ENCODE data around the gene NOL9. TPM values are rescaled to one million over a fixed set of nuclear protein-coding genes. Genes with fewer than 3 reads are reported as not detected.

The NOL9 gene
- total RNA-seq, 2 donors from 2014 or later = 15.4 to 15.6 TPM

- Histone ChIP-seq H3K27me3 (no peaks in the 10 kb centered on the region), H3K27ac (no peak overlapping the region), H3K4me1 (no peaks in the 10 kb centered on the region), H3K9me3 (no peaks in the 10 kb centered on the region), H3K4me3 (no peak overlapping the region), H3K36me3 (peaks cover 78% of the 10 kb centered on the region)
- TF ChIP-seq, protein P1, sequence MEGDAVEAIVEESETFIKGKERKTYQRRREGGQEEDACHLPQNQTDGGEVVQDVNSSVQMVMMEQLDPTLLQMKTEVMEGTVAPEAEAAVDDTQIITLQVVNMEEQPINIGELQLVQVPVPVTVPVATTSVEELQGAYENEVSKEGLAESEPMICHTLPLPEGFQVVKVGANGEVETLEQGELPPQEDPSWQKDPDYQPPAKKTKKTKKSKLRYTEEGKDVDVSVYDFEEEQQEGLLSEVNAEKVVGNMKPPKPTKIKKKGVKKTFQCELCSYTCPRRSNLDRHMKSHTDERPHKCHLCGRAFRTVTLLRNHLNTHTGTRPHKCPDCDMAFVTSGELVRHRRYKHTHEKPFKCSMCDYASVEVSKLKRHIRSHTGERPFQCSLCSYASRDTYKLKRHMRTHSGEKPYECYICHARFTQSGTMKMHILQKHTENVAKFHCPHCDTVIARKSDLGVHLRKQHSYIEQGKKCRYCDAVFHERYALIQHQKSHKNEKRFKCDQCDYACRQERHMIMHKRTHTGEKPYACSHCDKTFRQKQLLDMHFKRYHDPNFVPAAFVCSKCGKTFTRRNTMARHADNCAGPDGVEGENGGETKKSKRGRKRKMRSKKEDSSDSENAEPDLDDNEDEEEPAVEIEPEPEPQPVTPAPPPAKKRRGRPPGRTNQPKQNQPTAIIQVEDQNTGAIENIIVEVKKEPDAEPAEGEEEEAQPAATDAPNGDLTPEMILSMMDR (IDR thresholded peaks at IDR 0.05) = no peak
- no peak for DNase-seq (ENCODE audit: low spot score)
Observed at GRCh38 chr1:6530504-6531160, 23.7 kb downstream of the NOL9 start.

DNA sequence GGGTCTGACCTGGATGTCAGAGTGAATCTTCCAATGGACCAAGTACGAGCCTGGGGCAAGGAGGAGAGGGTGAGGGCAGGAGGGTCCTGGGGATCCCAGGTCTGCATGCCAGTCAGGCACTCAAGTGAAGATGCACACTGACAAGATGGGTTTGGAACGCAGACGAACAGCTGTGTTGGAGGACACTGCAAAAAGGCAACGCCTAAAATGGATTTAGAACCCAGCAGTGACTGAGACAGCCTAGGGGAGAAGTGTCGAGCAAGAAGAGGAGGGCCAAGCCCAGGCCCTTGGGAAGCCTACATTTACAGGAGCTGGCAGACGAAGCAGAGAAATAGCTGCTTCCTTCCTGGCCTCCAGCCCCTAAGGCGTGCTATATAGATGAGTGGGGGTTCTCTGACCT, 25.8 kb downstream of the NOL9 start:
- Histone ChIP-seq H3K27me3 (no peaks in the 10 kb centered on the region), H3K9me3 (no peaks in the 10 kb centered on the region), H3K4me1 (no peaks in the 10 kb centered on the region), H3K27ac (no peak overlapping the region), H3K4me3 (no peak overlapping the region), H3K36me3 (peaks cover 73% of the 10 kb centered on the region)
- DNase-seq (ENCODE audit: low spot score) = no peak
- TF ChIP-seq, protein P1 (IDR thresholded peaks at IDR 0.05) = no peak

GRCh38 chr1:6526316-6526715, 28.0 kb downstream of the NOL9 start:
- TF ChIP-seq, protein P1 (IDR thresholded peaks at IDR 0.05) = no peak
- no peak for DNase-seq (ENCODE audit: low spot score)
- H3K27ac ChIP-seq = no peak overlapping the region
- H3K4me1 ChIP-seq = no peaks in the 10 kb centered on the region
- H3K4me3 ChIP-seq = no peak overlapping the region
- peaks cover 52% of the 10 kb centered on the region for H3K36me3 ChIP-seq
- H3K27me3 ChIP-seq = no peaks in the 10 kb centered on the region
- H3K9me3 ChIP-seq = no peaks in the 10 kb centered on the region

- DNase-seq (ENCODE audit: low spot score) = no peak
- TF ChIP-seq, protein P1 (IDR thresholded peaks at IDR 0.05) = peak; percentile 13 to 59
- H3K9me3 ChIP-seq = no peaks in the 10 kb centered on the region
- H3K4me3 ChIP-seq = no peak overlapping the region
- H3K36me3 ChIP-seq = peaks cover 28% of the 10 kb centered on the region
- H3K27ac ChIP-seq = no peak overlapping the region
- no peaks in the 10 kb centered on the region for H3K27me3 ChIP-seq
- H3K4me1 ChIP-seq = peaks cover 0 to 14% of the 10 kb centered on the region in 2 donors
Observed at GRCh38 chr1:6523566-6523965, 30.7 kb downstream of the NOL9 start.

- no peak for DNase-seq (ENCODE audit: low spot score)
- Histone ChIP-seq H3K4me1 (peaks cover 0 to 14% of the 10 kb centered on the region in 2 donors), H3K27me3 (no peaks in the 10 kb centered on the region), H3K27ac (no peak overlapping the region), H3K9me3 (no peaks in the 10 kb centered on the region), H3K36me3 (peaks cover 16% of the 10 kb centered on the region), H3K4me3 (no peak overlapping the region)
- TF ChIP-seq, protein P1 (IDR thresholded peaks at IDR 0.05) = no peak
Observed at GRCh38 chr1:6521536-6521935, 32.8 kb downstream of the NOL9 start.

Measured in right atrium auricular region (tissue), 2 donors.